Esophagus muscularis mucosa (tissue), 4 donors: ENCODE data around the gene SLC10A1.

Experiments
- EP300 ChIP-seq: sonication (generic); formaldehyde crosslinking; IDR thresholded peaks from one replicate; pipeline ENCODE4 v1.6.1; 2017; ENCODE audit warnings: antibody characterized with exemption
- POLR2A ChIP-seq: fragments of 450-650 bp; IDR thresholded peaks from one replicate; pipeline ENCODE4 v1.6.1; 2017; ENCODE audit warnings: antibody characterized with exemption, moderate library complexity, mild to moderate bottlenecking, low read depth
- POLR2AphosphoS5 ChIP-seq, 2 donors: sonication (generic); formaldehyde crosslinking; IDR thresholded peaks; one replicate each; pipeline ENCODE4 v1.6.1; 2017; ENCODE audit warnings: antibody characterized with exemption in 2 of 2
- TF ChIP-seq, protein P1 (sequence below), 3 experiments: fragments of 200-600 bp in 2 of 3; fragments of 450-650 bp in 1 of 3; sonication (generic) in 2 of 3; IDR thresholded peaks; one replicate each; pipeline ENCODE4 v1.5.1; 2017 to 2019; ENCODE audit warnings: antibody characterized with exemption in 3 of 3, mild to moderate bottlenecking in 2 of 3, moderate library complexity in 1 of 3

DNA sequence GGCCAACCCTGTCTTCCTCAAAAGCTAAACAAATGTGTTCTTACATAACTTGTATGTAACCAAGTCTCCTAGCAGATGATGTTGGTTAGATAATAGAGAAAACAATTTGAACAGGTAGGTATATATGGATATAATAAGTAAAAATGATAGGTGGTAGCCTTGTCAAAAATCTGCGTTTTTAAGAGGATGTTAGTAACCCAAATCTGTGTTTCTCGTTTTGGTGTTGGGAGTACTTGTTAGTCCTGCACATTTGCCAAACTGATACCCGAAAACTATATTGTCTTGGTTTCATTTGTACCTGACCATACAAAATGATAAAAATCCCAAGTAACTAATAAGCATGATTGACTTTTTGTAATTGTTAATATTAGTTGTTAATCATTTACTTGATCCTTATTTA, 22.0 kb downstream of the SLC10A1 start:
- TF ChIP-seq, protein P1, sequence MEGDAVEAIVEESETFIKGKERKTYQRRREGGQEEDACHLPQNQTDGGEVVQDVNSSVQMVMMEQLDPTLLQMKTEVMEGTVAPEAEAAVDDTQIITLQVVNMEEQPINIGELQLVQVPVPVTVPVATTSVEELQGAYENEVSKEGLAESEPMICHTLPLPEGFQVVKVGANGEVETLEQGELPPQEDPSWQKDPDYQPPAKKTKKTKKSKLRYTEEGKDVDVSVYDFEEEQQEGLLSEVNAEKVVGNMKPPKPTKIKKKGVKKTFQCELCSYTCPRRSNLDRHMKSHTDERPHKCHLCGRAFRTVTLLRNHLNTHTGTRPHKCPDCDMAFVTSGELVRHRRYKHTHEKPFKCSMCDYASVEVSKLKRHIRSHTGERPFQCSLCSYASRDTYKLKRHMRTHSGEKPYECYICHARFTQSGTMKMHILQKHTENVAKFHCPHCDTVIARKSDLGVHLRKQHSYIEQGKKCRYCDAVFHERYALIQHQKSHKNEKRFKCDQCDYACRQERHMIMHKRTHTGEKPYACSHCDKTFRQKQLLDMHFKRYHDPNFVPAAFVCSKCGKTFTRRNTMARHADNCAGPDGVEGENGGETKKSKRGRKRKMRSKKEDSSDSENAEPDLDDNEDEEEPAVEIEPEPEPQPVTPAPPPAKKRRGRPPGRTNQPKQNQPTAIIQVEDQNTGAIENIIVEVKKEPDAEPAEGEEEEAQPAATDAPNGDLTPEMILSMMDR (IDR thresholded peaks at IDR 0.05), result no peak
- no peak for TF ChIP-seq POLR2AphosphoS5 (IDR thresholded peaks at IDR 0.05)
- TF ChIP-seq POLR2A, result no peak
- no peak for TF ChIP-seq EP300
